ENCODE measurements around the gene SLC25A4. TPM values are rescaled to one million over a fixed set of nuclear protein-coding genes. Genes with fewer than 3 reads are reported as not detected.
"Not testable (repeated sequence)": the region's sequence is repeated elsewhere in the genome, so short reads cannot be mapped to it uniquely, and the experiment has no call there.

SLC25A4 gene
- total RNA-seq, 1 donor from 2014 or later: 96.2 TPM

GRCh38 chr4:185171373-185172071 is 28.5 kb downstream of the SLC25A4 start:
- DNase-seq (ENCODE audit: low read depth): no peak

- no peak for DNase-seq (ENCODE audit: low read depth)
Observed at GRCh38 chr4:185179488-185179887, 36.4 kb downstream of the SLC25A4 start.

- DNase-seq (ENCODE audit: low read depth): no peak
Observed at GRCh38 chr4:185182239-185182638, 39.2 kb downstream of the SLC25A4 start.

- peak; percentile 92 for DNase-seq (ENCODE audit: low read depth)
Observed at GRCh38 chr4:185183622-185184281, 40.7 kb downstream of the SLC25A4 start.

GRCh38 chr4:185186769-185187168 is 43.7 kb downstream of the SLC25A4 start:
- DNase-seq (ENCODE audit: low read depth): no peak

- DNase-seq (ENCODE audit: low read depth): no peak
Observed at GRCh38 chr4:185189606-185190305, 46.7 kb downstream of the SLC25A4 start.

GRCh38 chr4:185190306-185190856 is 47.3 kb downstream of the SLC25A4 start:
- DNase-seq (ENCODE audit: low read depth): no peak

- no peak for DNase-seq (ENCODE audit: low read depth)
Observed at GRCh38 chr4:185192059-185192458, 49.0 kb downstream of the SLC25A4 start.

GRCh38 chr4:185194924-185195888 is 52.1 kb downstream of the SLC25A4 start:
- DNase-seq (ENCODE audit: low read depth): no peak

- DNase-seq (ENCODE audit: low read depth): no peak
Observed at GRCh38 chr4:185196437-185196836, 53.4 kb downstream of the SLC25A4 start.

GRCh38 chr4:185198189-185198588 is 55.1 kb downstream of the SLC25A4 start:
- not testable (repeated sequence) for DNase-seq (ENCODE audit: low read depth)

Other genes starting within 250 kb of the SLC25A4 start
- gene HELT, start 124.8 kb upstream of the SLC25A4 start, total RNA-seq: not detected in 2 replicates
- gene CFAP97, start 60.7 kb downstream of the SLC25A4 start, total RNA-seq: 36.2 and 46.8 TPM in 2 replicates
- gene SNX25, start 66.3 kb downstream of the SLC25A4 start, total RNA-seq: 12.9 and 16.7 TPM in 2 replicates